ENCODE data around the gene TBC1D22A. TPM values are rescaled to one million over a fixed set of nuclear protein-coding genes. Genes with fewer than 3 reads are reported as not detected.

TBC1D22A gene
- total and polyA plus RNA-seq, 2 experiments from 2014 or later, result 15.3 to 19.8 TPM

DNA sequence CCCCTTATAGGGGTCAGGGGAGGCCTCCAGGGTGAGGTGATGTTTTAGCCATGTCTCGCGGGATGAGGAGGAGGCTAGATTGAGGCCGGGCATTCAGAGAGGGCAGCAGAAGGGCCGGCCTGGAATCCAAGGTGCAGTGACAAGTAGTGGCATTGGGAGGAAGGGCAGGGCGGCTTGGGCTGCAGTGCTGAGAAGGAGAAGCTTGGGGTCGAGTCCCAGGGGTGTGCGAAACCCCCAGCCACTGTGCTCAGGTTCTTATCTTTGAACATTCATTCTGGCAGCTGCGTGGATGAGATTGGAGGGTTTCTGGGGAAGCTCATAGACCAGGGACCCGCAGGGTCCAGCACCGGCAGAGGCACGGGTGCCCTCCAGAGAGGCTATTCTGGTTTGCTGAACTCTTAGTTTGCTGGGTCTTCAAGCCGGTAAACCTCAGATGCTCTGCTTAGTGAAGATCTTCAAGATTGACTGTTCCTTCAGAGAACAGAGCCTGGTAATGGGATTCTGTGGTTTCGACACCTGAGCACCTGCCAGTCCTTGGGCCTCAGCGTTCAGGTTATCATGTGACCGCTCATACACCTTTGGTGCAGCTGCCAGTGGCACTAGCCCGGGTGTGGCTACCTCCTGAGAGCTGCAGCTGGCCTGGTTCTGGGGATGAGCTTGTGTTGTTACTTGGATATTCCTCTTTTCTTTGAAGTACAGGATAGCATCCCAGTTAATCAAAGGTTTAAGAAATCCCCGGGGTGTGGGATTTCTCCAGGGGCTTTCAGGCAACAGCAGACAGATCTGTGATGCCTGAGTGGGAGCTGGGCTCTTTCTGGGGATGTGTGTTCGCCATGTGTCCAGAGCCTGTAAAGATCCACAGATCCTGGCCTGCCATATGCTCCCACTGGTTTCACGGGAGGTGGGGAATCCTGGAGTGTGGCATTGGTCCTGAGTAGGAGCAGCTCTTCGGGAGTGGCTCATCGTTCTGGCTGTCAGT is 152.8 kb downstream of the TBC1D22A start:
- H3K4me1 ChIP-seq (ENCODE audit: insufficient read depth), result no peaks in the 10 kb centered on the region
- H3K9me2 ChIP-seq (replicated peaks; ENCODE audit: insufficient read depth), result no peaks in the 10 kb centered on the region
- WGBS (ENCODE audit: low lambda C conversion rate, missing lambda C conversion rate), result 90% methylated on average over 21 of the region's 21 CpGs
- TF ChIP-seq, protein P1, sequence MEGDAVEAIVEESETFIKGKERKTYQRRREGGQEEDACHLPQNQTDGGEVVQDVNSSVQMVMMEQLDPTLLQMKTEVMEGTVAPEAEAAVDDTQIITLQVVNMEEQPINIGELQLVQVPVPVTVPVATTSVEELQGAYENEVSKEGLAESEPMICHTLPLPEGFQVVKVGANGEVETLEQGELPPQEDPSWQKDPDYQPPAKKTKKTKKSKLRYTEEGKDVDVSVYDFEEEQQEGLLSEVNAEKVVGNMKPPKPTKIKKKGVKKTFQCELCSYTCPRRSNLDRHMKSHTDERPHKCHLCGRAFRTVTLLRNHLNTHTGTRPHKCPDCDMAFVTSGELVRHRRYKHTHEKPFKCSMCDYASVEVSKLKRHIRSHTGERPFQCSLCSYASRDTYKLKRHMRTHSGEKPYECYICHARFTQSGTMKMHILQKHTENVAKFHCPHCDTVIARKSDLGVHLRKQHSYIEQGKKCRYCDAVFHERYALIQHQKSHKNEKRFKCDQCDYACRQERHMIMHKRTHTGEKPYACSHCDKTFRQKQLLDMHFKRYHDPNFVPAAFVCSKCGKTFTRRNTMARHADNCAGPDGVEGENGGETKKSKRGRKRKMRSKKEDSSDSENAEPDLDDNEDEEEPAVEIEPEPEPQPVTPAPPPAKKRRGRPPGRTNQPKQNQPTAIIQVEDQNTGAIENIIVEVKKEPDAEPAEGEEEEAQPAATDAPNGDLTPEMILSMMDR (IDR thresholded peaks at IDR 0.05; ENCODE audit: poor library complexity), result no peak
- TF ChIP-seq EZH2 (IDR thresholded peaks at IDR 0.05; ENCODE audit: borderline replicate concordance) (no peak), EZH2phosphoT487 (IDR thresholded peaks at IDR 0.05; ENCODE audit: low read depth, severe bottlenecking, unreplicated experiment) (no peak)
- H3K27ac ChIP-seq, result no peak overlapping the region
- H3K27me3 ChIP-seq, result no peaks in the 10 kb centered on the region
- no peaks in the 10 kb centered on the region for H3K9me3 ChIP-seq (ENCODE audit: low read depth)
- no peaks in the 10 kb centered on the region for H4K20me1 ChIP-seq (ENCODE audit: insufficient read depth, poor library complexity, severe bottlenecking)
- no peaks in the 10 kb centered on the region for H3K79me2 ChIP-seq
- H2AFZ ChIP-seq, result no peak overlapping the region
- no peak for DNase-seq (ENCODE audit: low spot score)
- no peaks in the 10 kb centered on the region for H3K36me3 ChIP-seq (replicated peaks; ENCODE audit: insufficient read depth, low read depth)
- no peak overlapping the region for H3K4me3 ChIP-seq
- no peak overlapping the region for H3K4me2 ChIP-seq

DNA sequence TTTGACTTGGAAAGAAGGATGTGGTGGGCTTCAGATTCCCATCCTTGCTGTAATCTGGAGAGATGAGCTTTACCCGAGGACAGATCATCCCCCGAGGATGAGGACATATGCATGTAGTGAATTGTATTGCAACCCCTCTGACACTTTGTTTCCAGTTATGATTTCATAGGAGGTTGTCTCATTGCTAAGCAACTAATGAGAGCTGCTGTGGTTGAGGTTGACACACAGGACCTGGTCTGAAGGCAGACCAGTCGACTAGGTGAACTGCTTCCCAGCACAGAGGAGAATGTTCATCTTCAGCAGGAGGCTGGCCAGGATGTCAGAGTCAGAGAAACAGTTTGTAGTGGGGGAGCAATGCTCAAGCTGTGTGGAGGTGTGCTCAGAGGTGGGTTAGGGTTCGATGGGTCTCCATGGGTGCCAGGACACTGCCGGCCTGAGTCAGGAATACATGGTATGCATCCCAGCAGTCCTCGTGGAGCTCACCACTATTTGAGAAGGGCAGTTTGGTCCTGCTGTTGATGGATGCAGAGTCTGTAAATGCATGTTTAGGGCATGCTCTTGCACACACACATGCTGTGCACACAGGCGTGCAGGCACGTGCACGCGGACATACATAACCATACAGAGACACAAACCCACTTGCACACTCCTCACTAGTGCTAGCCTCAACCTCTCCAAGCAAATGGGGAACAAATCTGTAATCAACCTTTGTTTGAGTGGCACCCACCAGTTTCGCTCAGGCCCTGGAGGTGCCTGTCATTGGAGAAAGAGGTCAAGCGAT is 153.7 kb downstream of the TBC1D22A start:
- Histone ChIP-seq H3K4me1 (ENCODE audit: insufficient read depth) (no peaks in the 10 kb centered on the region), H3K79me2 (no peaks in the 10 kb centered on the region), H3K27ac (no peak overlapping the region), H3K4me2 (no peak overlapping the region), H4K20me1 (ENCODE audit: insufficient read depth, poor library complexity, severe bottlenecking) (no peaks in the 10 kb centered on the region), H3K9me2 (replicated peaks; ENCODE audit: insufficient read depth) (no peaks in the 10 kb centered on the region), H3K4me3 (no peak overlapping the region), H3K27me3 (no peaks in the 10 kb centered on the region), H2AFZ (no peak overlapping the region), H3K9me3 (ENCODE audit: low read depth) (no peaks in the 10 kb centered on the region), H3K36me3 (replicated peaks; ENCODE audit: insufficient read depth, low read depth) (no peaks in the 10 kb centered on the region)
- 96% methylated on average over 12 of the region's 12 CpGs for WGBS (ENCODE audit: low lambda C conversion rate, missing lambda C conversion rate)
- no peak for DNase-seq (ENCODE audit: low spot score)
- no peak for TF ChIP-seq EZH2 (IDR thresholded peaks at IDR 0.05; ENCODE audit: borderline replicate concordance)
- TF ChIP-seq EZH2phosphoT487 (IDR thresholded peaks at IDR 0.05; ENCODE audit: low read depth, severe bottlenecking, unreplicated experiment), result no peak
- TF ChIP-seq, protein P1 (IDR thresholded peaks at IDR 0.05; ENCODE audit: poor library complexity), result no peak

DNA sequence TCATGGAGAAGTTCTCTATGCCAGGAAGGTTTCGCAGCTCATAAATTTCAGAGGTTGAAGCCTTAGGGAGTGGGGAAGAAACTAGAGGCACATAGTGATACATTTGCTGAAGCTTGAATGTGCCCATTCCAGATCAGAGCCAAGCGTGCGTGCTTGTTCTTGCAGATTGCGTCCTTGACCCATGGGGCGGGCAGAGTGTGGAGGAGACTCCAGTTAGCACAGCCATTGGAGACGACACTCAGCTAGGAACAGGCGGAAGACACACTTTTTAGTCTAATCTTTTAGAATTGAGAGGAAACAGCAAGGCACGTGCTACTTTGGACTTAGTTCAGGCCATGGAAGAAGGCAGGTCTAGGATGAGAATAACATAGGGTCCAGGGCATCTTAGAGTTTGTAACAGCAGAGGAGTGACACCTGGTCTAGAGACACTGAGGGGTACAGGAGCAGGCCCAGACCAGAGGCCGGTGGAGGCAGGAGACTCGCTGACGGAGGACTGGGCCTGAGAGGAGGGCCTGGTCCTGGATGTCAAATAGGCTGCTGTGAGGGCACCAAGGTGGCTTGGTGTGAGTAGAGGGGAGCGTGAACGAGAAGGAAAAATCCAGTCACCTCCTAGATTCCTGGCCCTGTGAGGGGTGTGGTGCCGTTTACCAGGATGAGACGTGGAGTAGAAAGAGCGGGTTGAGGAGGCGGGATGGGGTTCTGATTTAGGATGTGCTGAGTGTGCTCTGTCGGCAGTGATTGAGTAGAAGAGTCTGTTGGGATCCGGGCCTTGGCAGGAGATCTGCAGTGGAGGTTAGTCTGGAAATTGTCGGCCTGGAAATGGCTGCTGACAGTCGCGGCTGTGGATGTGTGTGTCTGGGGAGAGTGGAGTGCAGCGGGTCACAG is 154.7 kb downstream of the TBC1D22A start:
- 91% methylated on average over 23 of the region's 23 CpGs for WGBS (ENCODE audit: low lambda C conversion rate, missing lambda C conversion rate)
- H3K27ac ChIP-seq, result no peak overlapping the region
- no peak for DNase-seq (ENCODE audit: low spot score)

More for the DNA sequence above, 154.7 kb downstream of the TBC1D22A start:
- no peaks in the 10 kb centered on the region for H3K79me2 ChIP-seq
- TF ChIP-seq EZH2phosphoT487 (IDR thresholded peaks at IDR 0.05; ENCODE audit: low read depth, severe bottlenecking, unreplicated experiment), result no peak
- TF ChIP-seq EZH2 (IDR thresholded peaks at IDR 0.05; ENCODE audit: borderline replicate concordance), result no peak
- TF ChIP-seq, protein P1 (IDR thresholded peaks at IDR 0.05; ENCODE audit: poor library complexity), result no peak
- H3K27me3 ChIP-seq, result no peaks in the 10 kb centered on the region
- no peak overlapping the region for H3K4me2 ChIP-seq
- H2AFZ ChIP-seq, result no peak overlapping the region
- no peak overlapping the region for H3K4me3 ChIP-seq
- no peaks in the 10 kb centered on the region for H3K4me1 ChIP-seq (ENCODE audit: insufficient read depth)
- H3K9me3 ChIP-seq (ENCODE audit: low read depth), result peaks cover 4% of the 10 kb centered on the region
- no peaks in the 10 kb centered on the region for H3K36me3 ChIP-seq (replicated peaks; ENCODE audit: insufficient read depth, low read depth)
- H4K20me1 ChIP-seq (ENCODE audit: insufficient read depth, poor library complexity, severe bottlenecking), result no peaks in the 10 kb centered on the region
- H3K9me2 ChIP-seq (replicated peaks; ENCODE audit: insufficient read depth), result no peaks in the 10 kb centered on the region
